HepG2 (cell line): ENCODE measurements around the gene ASIC3. TPM values are rescaled to one million over a fixed set of nuclear protein-coding genes. Genes with fewer than 3 reads are reported as not detected.

Experiments
- ASH2L ChIP-seq: fragments of 300-600, 200-600 bp; sonication (generic); IDR thresholded peaks from 2 replicates; pipeline ENCODE4 v1.7.0; 2017; ENCODE audit warnings: low read depth, mild to moderate bottlenecking, moderate library complexity, mixed read lengths, low read length; ENCODE audit not compliant: insufficient read length
- CHD4 ChIP-seq: fragments of 200-600 bp; sonication (generic); IDR thresholded peaks from 2 replicates; pipeline ENCODE4 v1.7.0; 2017; ENCODE audit warnings: mild to moderate bottlenecking, low read length, borderline replicate concordance
- DPF2 ChIP-seq: sonication (generic); formaldehyde crosslinking; IDR thresholded peaks from 2 replicates; pipeline ENCODE4 v1.4.0; 2020; ENCODE audit warnings: mild to moderate bottlenecking, low read depth, missing genetic modification reagents, borderline replicate concordance
- FUBP1 ChIP-seq: sonication (generic); formaldehyde crosslinking; IDR thresholded peaks from 2 replicates; pipeline ENCODE4 v1.5.1; 2020; ENCODE audit warnings: missing genetic modification reagents, mild to moderate bottlenecking, borderline replicate concordance
- MED8 ChIP-seq: sonication (generic); formaldehyde crosslinking; IDR thresholded peaks from 2 replicates; pipeline ENCODE4 v1.8.1; 2023; ENCODE audit warnings: mild to moderate bottlenecking, missing genetic modification reagents; ENCODE audit not compliant: insufficient replicate concordance
- PITX1 ChIP-seq: sonication (generic); formaldehyde crosslinking; IDR thresholded peaks from 2 replicates; pipeline ENCODE4 v1.5.1; 2020; ENCODE audit warnings: mild to moderate bottlenecking, missing genetic modification reagents
- SALL1 ChIP-seq: sonication (generic); formaldehyde crosslinking; IDR thresholded peaks from 2 replicates; pipeline ENCODE4 v1.8.0; 2022; ENCODE audit warnings: mild to moderate bottlenecking, missing genetic modification reagents
- SP5 ChIP-seq: IDR thresholded peaks from 2 replicates; pipeline ENCODE4 v1.6.1; 2016; ENCODE audit warnings: low read depth, borderline replicate concordance
- TOE1 ChIP-seq: sonication (generic); formaldehyde crosslinking; IDR thresholded peaks from 2 replicates; pipeline ENCODE4 v1.4.0; 2020; ENCODE audit warnings: mild to moderate bottlenecking, missing genetic modification reagents
- ZBTB14 ChIP-seq: sonication (generic); formaldehyde crosslinking; IDR thresholded peaks from 2 replicates; pipeline ENCODE4 v1.4.0; 2020; ENCODE audit warnings: missing genetic modification reagents
- ZBTB37 ChIP-seq: sonication (generic); formaldehyde crosslinking; IDR thresholded peaks from 2 replicates; pipeline ENCODE4 v1.4.0; 2020; ENCODE audit warnings: mild to moderate bottlenecking, missing genetic modification reagents
- ZBTB42 ChIP-seq: sonication (generic); formaldehyde crosslinking; IDR thresholded peaks from 2 replicates; pipeline ENCODE4 v1.5.0; 2020; ENCODE audit warnings: mild to moderate bottlenecking, missing genetic modification reagents
- ZEB1 ChIP-seq: IDR thresholded peaks from 2 replicates; pipeline ENCODE4 v1.6.1; 2012; ENCODE audit warnings: mild to moderate bottlenecking, low read depth, inconsistent platforms; ENCODE audit not compliant: insufficient replicate concordance
- ZMYM2 ChIP-seq: sonication (generic); formaldehyde crosslinking; IDR thresholded peaks from 2 replicates; pipeline ENCODE4 v1.8.0; 2022; ENCODE audit warnings: mild to moderate bottlenecking, missing genetic modification reagents
- ZNF124 ChIP-seq: sonication (generic); formaldehyde crosslinking; IDR thresholded peaks from 2 replicates; pipeline ENCODE4 v1.4.0; 2020; ENCODE audit warnings: missing genetic modification reagents
- ZNF746 ChIP-seq: sonication (generic); formaldehyde crosslinking; IDR thresholded peaks from 2 replicates; pipeline ENCODE4 v1.8.0; 2022; ENCODE audit warnings: mild to moderate bottlenecking, missing genetic modification reagents
- ZNF776 ChIP-seq: sonication (generic); formaldehyde crosslinking; IDR thresholded peaks from 2 replicates; pipeline ENCODE4 v1.4.0; 2020; ENCODE audit warnings: mild to moderate bottlenecking, missing genetic modification reagents
- ZNF878 ChIP-seq: sonication (generic); formaldehyde crosslinking; IDR thresholded peaks from 2 replicates; pipeline ENCODE4 v1.8.1; 2023; ENCODE audit warnings: mild to moderate bottlenecking, missing genetic modification reagents, moderate library complexity
- polyA plus RNA-seq, 8 experiments: library from polyadenylated mRNA; depleted of rRNA in 3 of 8; stranded (reverse) in 7 of 8; unstranded in 1 of 8; fragments of >200 nt; fragmentation: Illumina TruSeq in 4 of 8; extraction: Trizol in 4 of 8; gene quantifications; 2 replicates each; pipeline versions ENCODE4 v1.2.1 to v1.2.3, GENCODE V29; 2011 to 2016; ENCODE audit warnings: low read depth in 4 of 8, missing spikeins in 1 of 8, mixed read lengths in 1 of 8; ENCODE audit not compliant: insufficient read depth in 1 of 8
- total RNA-seq, 5 experiments: library from RNA; depleted of rRNA; stranded (reverse); fragments of >200 nt; fragmentation: Illumina TruSeq; extraction: Trizol; gene quantifications; 2 replicates each; pipeline ENCODE4 v1.2.3, GENCODE V29; 2016; ENCODE audit warnings: low read depth in 1 of 5
- TF ChIP-seq, protein P1 (sequence below): sonication (generic); formaldehyde crosslinking; IDR thresholded peaks from 2 replicates; pipeline ENCODE4 v1.8.0; 2022; ENCODE audit warnings: missing genetic modification reagents, low read depth, mild to moderate bottlenecking, borderline replicate concordance
- TF ChIP-seq, protein P2 (sequence below): sonication (generic); formaldehyde crosslinking; IDR thresholded peaks from 2 replicates; pipeline ENCODE4 v1.8.0; 2022; ENCODE audit warnings: mild to moderate bottlenecking, missing genetic modification reagents
- TF ChIP-seq, protein P3 (sequence below): sonication (generic); formaldehyde crosslinking; IDR thresholded peaks from 2 replicates; pipeline ENCODE4 v1.4.0; 2020; ENCODE audit warnings: missing genetic modification reagents

Gene ASIC3
- total and polyA plus RNA-seq, 2 of the 13 experiments (the other 11 are each of a cell fraction or from before 2014, with no cell fraction given): 0.51 TPM; not detected in 1

DNA sequence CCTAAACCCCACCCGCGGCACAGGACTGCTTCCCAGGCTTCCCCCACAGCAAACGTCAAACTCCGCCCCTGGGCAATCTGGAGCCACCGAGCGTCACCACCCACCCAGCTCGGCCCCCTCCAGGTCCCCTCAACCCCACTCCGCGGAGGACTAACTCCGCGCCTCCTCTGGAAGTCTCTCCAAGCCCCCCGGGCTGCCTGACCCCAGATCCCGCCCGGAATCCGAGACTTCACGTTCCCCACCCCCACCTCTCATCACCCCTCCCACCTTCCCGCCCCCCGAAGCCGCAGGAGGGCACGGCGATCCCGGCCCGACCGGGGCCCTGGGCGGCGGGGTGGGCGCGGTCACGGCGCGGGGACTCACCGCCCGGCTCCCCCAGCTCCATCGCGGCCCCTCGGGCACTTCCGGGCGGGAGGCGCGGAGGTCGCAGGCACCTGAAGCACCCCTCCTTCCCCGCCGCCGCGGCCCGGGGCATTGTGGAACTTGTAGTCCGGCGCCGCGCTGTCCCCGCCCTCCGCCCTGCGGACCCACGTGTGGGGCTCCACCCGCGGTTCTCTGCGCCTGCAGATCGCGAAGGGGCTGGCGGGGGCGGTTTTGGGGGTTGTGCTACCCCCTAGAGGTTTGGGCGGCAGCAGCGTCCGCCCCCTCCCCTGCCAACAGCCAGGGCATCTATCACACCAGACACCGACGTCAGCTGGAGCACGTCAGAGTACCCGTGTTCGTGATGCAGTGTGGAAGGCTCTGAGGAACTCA is 34.9 kb downstream of the ASIC3 start, which contains the start of gene TMUB1 (continued):
- TF ChIP-seq SP5 (CRISPR knock-in tag): peak; percentile 14; the same call in 1 of the 2 replicates
- TF ChIP-seq ZNF124: no peak
- 0 out of 2 replicates have a peak, but pooled peaks have one; percentile 48 for TF ChIP-seq ZNF776 (CRISPR knock-in tag)
- TF ChIP-seq MED8 (CRISPR knock-in tag): no peak
- TF ChIP-seq ZNF746 (CRISPR knock-in tag): 0 out of 2 replicates have a peak, but pooled peaks have one; percentile 35
- TF ChIP-seq, protein P1, sequence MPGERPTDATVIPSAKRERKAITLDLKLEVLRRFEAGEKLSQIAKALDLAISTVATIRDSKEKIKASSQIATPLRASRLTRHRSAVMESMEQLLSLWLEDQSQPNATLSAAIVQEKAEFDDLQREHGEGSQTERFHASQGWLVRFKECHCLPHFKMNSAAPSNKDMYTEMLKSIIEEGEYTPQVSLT (CRISPR knock-in tag): no peak
- TF ChIP-seq ZBTB42: no peak
- TF ChIP-seq ZBTB37 (CRISPR knock-in tag): no peak
- no peak for TF ChIP-seq FUBP1 (CRISPR knock-in tag)
- TF ChIP-seq, protein P2, sequence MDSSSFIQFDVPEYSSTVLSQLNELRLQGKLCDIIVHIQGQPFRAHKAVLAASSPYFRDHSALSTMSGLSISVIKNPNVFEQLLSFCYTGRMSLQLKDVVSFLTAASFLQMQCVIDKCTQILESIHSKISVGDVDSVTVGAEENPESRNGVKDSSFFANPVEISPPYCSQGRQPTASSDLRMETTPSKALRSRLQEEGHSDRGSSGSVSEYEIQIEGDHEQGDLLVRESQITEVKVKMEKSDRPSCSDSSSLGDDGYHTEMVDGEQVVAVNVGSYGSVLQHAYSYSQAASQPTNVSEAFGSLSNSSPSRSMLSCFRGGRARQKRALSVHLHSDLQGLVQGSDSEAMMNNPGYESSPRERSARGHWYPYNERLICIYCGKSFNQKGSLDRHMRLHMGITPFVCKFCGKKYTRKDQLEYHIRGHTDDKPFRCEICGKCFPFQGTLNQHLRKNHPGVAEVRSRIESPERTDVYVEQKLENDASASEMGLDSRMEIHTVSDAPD: no peak
- peak; percentile 40 for TF ChIP-seq ASH2L
- TF ChIP-seq TOE1: no peak
- TF ChIP-seq PITX1 (CRISPR knock-in tag): no peak
- no peak for TF ChIP-seq ZEB1
- no peak for TF ChIP-seq ZNF878 (CRISPR knock-in tag)
- no peak for TF ChIP-seq CHD4
- TF ChIP-seq SALL1: peak; percentile 54; the same call in 1 of the 2 replicates
- no peak for TF ChIP-seq ZMYM2 (CRISPR knock-in tag)
- TF ChIP-seq DPF2 (CRISPR knock-in tag): no peak
- TF ChIP-seq, protein P3, sequence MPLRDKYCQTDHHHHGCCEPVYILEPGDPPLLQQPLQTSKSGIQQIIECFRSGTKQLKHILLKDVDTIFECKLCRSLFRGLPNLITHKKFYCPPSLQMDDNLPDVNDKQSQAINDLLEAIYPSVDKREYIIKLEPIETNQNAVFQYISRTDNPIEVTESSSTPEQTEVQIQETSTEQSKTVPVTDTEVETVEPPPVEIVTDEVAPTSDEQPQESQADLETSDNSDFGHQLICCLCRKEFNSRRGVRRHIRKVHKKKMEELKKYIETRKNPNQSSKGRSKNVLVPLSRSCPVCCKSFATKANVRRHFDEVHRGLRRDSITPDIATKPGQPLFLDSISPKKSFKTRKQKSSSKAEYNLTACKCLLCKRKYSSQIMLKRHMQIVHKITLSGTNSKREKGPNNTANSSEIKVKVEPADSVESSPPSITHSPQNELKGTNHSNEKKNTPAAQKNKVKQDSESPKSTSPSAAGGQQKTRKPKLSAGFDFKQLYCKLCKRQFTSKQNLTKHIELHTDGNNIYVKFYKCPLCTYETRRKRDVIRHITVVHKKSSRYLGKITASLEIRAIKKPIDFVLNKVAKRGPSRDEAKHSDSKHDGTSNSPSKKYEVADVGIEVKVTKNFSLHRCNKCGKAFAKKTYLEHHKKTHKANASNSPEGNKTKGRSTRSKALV (CRISPR knock-in tag): no peak
- 0 out of 2 replicates have a peak, but pooled peaks have one; percentile 27 for TF ChIP-seq ZBTB14 (CRISPR knock-in tag)
